ENCODE measurements around the gene CTAG1A. TPM values are rescaled to one million over a fixed set of nuclear protein-coding genes. Genes with fewer than 3 reads are reported as not detected.

CTAG1A gene
- total and polyA plus RNA-seq, 9 of the 15 experiments (the other 6 are each of a cell fraction or from before 2014, with no cell fraction given), result 0.32 TPM; not detected in 8

DNA sequence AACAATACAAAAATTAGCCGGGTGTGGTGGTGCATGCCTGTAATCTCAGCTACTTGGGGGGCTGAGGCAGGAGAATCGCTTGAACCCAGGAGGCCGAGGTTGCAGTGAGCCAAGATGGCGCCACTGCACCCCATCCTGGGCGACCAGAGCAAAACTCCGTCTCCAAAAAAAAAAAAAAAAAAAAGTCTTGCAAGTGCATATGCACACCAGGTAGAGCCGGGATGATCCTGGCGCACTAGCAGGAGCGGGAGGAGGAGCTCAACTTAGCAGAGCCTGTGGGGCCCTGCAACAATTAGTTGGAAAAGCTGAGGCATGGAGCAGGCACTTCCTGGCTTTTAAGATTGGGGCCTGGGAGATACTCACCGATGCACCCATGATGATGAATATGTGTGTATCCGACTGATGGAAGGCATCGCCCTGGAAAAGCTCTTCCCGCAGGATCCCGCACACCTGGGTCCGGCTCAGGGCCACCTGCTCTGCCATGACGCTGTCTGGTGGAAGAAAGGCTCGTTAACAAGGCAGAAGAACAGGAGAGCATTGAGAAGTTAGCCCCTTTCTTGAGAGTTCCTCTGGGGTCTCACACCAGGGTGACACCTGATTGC, 39.2 kb upstream of the CTAG1A start (continued):
- TF ChIP-seq, protein P1, sequence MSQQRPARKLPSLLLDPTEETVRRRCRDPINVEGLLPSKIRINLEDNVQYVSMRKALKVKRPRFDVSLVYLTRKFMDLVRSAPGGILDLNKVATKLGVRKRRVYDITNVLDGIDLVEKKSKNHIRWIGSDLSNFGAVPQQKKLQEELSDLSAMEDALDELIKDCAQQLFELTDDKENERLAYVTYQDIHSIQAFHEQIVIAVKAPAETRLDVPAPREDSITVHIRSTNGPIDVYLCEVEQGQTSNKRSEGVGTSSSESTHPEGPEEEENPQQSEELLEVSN (IDR thresholded peaks at IDR 0.05; ENCODE audit: borderline replicate concordance in 1 of 2, extremely low read depth in 1 of 2, insufficient read depth in 1 of 2, insufficient read length in 1 of 2, low read depth in 1 of 2, low read length in 1 of 2, poor library complexity in 1 of 2, severe bottlenecking in 1 of 2), result peak in 1 of 2 experiments; percentile 5
- TF ChIP-seq, protein P2, sequence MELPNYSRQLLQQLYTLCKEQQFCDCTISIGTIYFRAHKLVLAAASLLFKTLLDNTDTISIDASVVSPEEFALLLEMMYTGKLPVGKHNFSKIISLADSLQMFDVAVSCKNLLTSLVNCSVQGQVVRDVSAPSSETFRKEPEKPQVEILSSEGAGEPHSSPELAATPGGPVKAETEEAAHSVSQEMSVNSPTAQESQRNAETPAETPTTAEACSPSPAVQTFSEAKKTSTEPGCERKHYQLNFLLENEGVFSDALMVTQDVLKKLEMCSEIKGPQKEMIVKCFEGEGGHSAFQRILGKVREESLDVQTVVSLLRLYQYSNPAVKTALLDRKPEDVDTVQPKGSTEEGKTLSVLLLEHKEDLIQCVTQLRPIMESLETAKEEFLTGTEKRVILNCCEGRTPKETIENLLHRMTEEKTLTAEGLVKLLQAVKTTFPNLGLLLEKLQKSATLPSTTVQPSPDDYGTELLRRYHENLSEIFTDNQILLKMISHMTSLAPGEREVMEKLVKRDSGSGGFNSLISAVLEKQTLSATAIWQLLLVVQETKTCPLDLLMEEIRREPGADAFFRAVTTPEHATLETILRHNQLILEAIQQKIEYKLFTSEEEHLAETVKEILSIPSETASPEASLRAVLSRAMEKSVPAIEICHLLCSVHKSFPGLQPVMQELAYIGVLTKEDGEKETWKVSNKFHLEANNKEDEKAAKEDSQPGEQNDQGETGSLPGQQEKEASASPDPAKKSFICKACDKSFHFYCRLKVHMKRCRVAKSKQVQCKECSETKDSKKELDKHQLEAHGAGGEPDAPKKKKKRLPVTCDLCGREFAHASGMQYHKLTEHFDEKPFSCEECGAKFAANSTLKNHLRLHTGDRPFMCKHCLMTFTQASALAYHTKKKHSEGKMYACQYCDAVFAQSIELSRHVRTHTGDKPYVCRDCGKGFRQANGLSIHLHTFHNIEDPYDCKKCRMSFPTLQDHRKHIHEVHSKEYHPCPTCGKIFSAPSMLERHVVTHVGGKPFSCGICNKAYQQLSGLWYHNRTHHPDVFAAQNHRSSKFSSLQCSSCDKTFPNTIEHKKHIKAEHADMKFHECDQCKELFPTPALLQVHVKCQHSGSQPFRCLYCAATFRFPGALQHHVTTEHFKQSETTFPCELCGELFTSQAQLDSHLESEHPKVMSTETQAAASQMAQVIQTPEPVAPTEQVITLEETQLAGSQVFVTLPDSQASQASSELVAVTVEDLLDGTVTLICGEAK (IDR thresholded peaks at IDR 0.05), result no peak
- TF ChIP-seq, protein P2 (CRISPR knock-in tag; IDR thresholded peaks at IDR 0.05), result no peak
- TF ChIP-seq, protein P3, sequence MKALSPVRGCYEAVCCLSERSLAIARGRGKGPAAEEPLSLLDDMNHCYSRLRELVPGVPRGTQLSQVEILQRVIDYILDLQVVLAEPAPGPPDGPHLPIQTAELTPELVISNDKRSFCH (CRISPR knock-in tag; IDR thresholded peaks at IDR 0.05), result no peak
- TF ChIP-seq, protein P3 (tag; IDR thresholded peaks at IDR 0.05), result no peak
- TF ChIP-seq MBD2 (IDR thresholded peaks at IDR 0.05; ENCODE audit: borderline replicate concordance, low read depth) (no peak), YY1 (IDR thresholded peaks at IDR 0.05; ENCODE audit: borderline replicate concordance in 1 of 3, control insufficient read depth in 1 of 3, extremely low read depth in 1 of 3, insufficient read depth in 3 of 3, insufficient read length in 1 of 3, insufficient replicate concordance in 2 of 3, low read depth in 1 of 3, low read length in 2 of 3) (peak in 1 of 3 experiments; percentile 14)
